DOHH2 (cell line): ENCODE data around the gene LETM1.

ENCODE experiments used
- EZH2phosphoT487 ChIP-seq: fragments of 200-600 bp; sonication (generic); IDR thresholded peaks from 2 replicates; pipeline ENCODE4 v1.6.1; 2017; ENCODE audit warnings: borderline replicate concordance, mild to moderate bottlenecking, antibody characterized with exemption, low read length, moderate library complexity, mixed read lengths
- TF ChIP-seq, protein P1 (sequence below): fragments of 200-600 bp; sonication (generic); IDR thresholded peaks from one replicate; pipeline ENCODE4 v1.5.1; 2014; ENCODE audit warnings: antibody characterized with exemption, mild to moderate bottlenecking, low read depth, low read length; ENCODE audit not compliant: poor library complexity, severe bottlenecking

DNA sequence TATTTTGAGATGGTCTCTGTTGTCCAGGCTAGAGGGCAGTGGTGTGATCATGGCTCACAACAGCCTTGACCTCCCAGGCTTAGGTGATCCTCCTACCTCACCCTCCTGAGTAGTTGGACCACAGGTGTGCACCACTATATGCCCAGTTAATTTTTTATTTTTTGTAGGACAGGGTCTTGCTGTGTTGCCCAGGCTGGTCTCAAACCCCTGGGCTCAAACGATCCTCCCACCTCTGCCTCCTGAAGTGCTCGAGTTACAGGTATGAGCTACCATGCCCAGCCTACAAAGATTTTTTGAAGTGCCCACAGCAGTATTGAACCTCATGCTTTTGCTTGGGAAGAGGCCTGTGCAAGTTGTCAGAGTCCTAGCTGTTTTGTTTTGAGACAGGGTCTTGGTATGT, 46.3 kb upstream of the LETM1 start:
- TF ChIP-seq, protein P1, sequence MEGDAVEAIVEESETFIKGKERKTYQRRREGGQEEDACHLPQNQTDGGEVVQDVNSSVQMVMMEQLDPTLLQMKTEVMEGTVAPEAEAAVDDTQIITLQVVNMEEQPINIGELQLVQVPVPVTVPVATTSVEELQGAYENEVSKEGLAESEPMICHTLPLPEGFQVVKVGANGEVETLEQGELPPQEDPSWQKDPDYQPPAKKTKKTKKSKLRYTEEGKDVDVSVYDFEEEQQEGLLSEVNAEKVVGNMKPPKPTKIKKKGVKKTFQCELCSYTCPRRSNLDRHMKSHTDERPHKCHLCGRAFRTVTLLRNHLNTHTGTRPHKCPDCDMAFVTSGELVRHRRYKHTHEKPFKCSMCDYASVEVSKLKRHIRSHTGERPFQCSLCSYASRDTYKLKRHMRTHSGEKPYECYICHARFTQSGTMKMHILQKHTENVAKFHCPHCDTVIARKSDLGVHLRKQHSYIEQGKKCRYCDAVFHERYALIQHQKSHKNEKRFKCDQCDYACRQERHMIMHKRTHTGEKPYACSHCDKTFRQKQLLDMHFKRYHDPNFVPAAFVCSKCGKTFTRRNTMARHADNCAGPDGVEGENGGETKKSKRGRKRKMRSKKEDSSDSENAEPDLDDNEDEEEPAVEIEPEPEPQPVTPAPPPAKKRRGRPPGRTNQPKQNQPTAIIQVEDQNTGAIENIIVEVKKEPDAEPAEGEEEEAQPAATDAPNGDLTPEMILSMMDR, result no peak
- TF ChIP-seq EZH2phosphoT487, result no peak
